GM18861 (cell line): ENCODE measurements around the gene FAU.

Experiments
- ATAC-seq: cut with Tn5 transposase; IDR thresholded peaks from one replicate; pipeline ENCODE4 v1.9.1; 2021; ENCODE audit not compliant: unreplicated experiment

Gene FAU

DNA sequence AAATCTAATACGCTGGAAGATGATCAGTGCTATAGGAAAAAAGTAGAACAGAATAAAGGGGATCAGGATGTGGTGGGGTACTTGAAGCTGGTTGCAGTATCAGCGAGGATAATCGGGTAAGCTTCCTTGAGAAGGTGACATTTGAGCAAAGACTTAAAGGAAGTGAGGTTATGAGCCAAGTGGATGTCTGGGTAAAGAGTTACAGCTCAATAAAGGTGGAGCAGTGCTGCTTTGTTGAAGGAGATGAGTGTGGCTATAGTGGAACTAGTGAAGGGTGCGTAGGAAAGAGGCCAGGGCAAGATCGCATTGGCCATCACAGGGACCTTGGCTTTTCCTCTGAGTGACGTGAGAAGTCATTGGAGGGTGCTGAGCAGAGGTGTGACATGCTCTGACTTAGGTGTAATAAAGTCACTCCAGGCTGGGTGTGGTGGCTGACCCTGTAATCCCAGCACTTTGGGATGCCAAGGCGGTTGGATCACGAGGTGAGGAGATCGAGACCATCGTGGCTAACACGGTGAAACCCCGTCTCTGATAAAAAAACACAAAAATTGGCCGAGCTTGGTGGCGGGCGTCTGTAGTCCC lies 14.7 kb upstream of the FAU start:
- ATAC-seq, result no peak

DNA sequence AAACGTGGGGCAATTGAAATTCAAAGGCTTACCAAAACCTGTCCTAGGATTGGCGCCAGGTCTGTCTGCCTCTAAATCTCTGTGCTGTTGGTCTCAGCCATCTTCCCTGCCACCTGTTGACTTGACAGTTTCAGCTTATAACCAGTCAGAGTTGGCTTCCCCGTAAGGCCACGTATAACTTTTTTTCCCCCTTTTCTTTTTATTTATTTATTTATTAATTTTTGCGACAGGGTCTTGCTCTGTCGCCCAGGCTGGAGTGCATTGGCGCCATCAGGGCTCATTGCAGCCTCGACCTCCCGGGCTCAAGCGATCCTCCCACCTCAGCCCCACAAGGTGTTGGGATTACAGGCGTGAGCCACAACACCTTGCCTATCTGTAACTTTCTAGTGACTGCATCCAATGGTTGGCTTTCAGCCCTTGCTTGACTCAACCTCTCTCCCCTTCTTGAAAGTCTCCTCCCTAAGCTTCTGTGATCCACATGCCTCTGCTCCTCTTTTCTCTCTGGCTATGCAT lies 13.8 kb upstream of the FAU start:
- ATAC-seq, result no peak

DNA sequence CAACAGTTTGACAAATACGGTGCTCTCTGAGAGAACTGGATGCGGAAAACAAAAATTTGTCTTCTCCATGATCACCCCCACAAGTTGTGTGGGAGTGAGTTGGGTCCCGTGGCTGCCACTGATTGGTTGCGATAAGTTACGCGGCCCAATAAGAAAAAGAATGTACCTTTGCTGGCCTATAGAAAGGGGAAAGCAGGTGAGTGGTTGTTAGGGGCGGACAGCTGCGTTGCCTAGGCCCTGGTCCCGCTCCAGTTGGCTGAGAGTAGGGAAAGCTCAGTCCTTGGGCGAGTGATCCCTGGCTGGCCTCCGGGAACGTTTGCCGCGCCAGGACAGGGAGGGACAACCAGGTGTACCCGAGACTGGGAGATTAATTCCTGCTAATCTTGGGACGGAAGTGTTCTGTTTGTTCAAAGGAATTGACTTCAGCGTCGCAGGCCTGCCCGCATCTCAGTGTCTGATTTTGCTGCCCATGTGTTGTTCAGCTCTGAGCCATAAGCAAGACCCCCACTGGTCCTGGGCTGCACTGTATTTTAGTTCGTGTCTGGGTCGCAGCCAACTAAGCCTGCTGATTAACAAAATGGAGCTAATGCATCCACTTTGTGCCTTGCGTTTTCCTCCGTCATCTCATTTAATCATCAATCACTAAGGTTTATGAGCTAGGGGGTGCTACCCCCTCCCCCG lies 13.2 kb upstream of the FAU start:
- ATAC-seq, result peak; percentile 60

DNA sequence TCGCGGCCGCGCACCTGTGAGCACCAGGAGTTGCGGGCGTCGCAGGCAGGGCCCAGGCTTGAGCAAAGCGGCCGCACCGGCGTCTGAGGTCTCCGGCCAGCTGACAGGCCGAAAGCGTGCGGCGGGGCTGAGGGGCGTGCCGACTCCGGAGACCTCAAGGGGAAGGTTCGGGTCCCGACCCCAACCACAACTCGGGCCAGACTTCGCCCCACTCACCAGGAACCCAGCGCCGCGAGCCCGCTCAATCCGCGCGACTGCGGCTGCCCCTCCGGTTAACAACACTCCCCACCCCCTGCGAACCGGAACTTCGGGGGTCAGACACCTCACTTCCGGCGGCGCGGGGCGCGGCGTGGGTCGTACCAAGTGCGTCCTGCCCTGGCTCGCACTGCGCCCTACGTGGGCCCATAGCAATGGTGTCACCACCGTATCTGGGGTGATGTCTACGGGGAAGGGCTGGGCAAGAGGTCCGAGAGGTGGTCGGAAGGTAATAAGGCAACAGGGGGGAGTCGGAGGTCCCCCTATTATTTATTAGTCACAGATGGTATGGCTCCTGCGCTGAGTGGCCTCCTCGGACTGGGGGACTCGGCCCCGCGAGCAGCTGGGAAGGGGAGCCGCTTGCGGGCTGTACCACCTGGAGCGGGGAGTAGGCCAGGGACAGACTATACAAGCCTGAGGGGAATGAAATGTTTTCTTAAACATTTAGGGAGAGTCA lies 12.5 kb upstream of the FAU start, which contains the start of gene SYVN1:
SYVN1 (minus strand) TSS at position 280 of the 712 bp plus-strand sequence. CDS start 918 bp downstream, outside the sequence.
- ATAC-seq, result peak; percentile 40

DNA sequence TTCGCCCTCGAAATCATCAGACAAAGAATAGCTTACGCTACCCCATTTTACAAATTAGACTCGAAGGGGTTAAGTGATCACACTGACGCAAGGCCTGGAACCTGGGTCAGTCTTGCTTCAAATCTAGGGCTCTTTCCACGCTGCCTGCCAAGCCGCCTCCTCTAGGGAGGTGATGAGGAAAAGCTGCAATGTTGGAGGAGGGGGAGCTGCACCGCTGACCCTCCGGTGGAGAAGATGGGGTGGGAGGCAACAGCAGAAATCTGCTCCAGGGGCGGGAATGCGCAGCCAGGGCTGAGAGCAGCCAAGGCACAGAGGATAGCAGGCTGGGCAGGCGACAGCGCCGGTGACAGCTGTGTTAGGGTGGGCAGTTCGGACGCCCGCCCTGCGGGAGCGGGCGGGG lies 11.8 kb upstream of the FAU start:
- no peak for ATAC-seq

DNA sequence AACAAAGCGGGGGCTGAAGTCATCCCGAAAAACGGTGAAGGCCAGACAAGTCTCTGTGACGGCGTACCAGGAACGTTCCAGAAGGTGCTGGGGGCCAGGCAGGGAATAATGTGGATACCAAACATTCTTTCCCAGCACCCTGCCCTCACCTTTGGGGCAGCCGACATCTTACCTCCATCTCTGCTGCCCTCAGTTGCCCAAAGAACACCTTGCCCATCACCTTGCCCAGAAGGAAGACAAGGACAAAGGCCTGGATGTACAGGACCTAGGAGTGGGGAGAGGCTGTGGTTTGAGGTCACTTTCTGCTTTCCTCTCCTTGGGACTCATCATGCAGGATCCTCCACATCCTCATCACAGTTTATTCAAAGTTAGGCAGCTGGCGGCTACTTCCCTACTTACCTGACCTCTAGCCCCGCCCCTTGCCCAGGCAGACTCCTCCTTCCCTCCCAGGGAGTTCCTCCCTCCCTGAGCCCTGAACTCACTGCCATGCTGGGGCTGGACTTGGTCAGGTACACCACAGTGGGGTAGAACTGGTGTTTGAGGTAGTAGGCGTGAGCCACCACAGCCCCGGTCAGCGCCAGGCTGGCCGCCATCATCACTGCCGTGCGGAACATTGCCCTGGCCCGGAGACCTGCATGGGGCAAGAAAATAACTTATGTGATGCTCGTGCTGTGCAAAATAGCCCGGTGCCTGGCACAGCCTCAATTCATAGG lies 11.2 kb upstream of the FAU start:
- ATAC-seq, result no peak

DNA sequence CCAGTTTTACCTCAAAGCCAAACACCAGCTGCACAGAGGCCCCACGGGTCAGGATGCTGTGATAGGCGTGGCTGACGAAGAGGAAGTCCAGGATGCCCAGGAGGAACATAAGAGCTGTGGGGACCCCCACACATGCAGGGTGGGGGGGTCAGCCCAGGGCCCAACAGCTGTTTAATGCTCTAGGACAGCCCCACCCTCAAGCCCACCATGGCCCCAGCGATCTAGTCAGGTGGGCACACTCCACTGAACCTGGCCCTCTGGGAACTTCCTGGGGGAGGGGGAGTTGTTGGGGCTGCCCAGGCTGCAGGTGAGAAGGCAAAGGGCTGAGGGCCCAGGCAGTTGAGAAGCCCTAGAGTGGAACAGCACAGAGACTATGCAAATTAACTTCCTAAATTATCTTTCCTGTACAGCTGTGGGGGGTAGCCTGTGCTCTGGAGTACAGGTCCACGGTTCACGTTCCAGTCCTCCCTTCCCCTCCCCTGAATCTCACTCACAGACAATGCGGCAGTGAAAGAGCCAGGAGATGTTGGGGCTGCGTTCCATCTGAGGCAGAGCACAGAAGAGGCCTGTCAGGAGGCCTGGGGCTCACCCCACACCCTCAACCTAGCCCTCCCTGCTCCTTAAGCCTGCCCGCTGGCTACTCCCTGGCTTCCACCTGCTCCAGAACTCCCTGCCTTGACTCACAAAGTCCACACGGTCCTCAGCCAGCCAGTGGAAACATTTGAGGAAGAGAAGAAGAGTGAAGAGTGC lies 10.5 kb upstream of the FAU start:
- ATAC-seq, result peak; percentile 35

DNA sequence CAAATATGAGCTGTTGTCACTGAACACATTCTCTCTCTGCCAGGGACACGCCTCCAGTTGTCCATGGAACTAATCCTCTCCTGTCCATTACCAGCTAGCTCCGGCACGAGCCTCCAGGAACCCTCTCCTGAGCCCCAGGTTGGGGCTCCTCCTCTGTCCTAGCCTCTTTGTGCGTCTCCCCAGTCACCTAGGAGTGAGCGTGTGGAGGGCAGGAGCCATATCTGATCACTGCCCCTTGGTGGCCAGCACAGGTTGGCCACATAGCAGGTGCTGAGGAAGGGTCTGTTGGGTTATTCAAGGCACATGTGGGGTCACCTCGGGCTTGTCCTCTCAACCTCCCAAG lies 9.9 kb upstream of the FAU start:
- no peak for ATAC-seq

DNA sequence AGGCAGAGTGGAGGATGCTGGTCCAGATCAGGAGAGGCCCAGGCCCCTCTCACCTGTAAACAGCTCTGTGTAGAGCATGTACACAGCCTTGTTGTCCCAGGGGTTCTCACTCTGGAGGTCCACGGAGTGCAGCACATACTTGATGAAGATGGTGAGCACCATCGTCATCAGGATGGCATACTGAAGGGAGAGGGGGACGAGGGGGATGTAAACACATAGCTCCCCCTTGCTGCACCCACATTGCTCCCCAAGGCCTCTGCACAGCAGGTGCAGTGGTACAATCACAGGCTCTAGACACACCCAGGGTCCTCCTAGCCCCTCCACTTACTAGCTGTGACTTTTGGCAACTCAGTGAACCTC lies 9.5 kb upstream of the FAU start:
- ATAC-seq, result no peak

DNA sequence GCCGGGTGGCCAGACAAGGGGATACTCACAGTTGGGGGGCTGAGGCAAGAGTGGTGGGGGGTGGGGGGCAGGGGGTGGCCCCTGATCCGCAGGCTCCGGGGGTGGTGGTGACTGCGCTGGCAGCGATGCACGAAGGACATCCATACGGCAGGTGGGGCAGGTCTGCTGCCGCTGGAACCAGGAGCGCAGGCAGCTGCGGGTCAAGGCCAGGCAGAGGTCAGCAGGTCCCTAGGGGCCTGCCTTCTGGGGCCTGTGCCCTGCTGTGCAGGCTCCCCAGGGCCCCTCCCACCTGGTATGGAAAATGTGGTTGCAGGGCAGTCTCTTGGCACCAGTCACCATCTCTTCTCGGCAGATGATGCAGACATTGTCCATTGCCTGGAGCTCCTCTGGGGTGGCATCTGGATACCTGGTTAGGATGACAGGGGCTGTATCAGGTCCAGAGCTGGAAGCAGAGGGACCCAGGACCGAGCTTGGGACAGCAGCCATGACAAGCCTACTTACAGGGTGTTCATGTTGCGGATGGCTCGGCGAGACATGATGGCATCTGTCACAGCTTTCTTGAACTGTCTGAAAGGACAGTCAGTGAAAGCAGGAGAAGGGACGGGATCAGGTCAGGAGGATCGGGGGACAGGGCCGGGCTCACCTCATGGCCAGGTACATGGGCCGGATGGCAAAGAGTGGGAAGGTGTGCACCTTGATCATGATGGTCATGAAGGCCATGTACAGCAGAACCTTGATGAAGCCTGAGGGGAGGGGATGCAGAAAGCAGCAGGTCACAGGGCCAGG lies 8.9 kb upstream of the FAU start:
- no peak for ATAC-seq

DNA sequence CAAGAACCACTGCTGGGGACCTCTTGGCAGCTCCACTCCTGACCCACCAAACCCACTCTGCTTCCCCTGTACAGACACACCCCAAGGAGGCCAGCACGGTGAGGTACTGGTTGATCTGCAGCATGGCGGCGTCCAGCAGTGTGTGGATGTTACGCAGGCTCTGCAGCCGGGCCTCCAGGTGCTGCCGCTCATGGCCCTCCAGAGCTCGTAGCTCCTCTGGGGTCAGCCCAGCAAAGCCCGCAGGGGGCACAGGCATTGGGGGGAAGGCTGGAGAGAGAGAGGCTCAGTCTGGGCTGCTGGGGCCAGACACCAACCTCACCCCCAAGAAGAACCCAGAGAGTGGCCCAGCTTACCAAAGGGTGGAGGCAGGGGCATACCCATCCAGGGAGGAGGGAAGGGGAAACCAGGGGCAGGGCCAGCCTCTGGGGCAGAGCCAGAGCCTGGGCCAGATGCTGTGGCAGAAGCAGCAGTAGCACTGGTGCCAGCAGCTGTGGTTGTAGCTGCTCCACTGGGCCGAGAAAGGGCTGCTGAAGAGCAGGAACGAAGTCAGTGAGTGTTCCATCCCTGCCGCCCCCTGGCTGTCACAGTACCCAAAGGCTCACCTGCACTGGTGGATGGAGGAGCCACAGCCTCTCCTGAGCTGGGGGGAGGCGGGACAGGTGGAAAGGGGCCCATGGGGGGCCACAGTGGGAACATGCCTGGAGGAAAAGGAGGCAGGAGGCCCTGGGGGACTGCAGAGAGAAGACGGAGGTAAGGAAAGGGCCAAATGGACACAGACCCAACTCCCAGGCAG lies 7.9 kb upstream of the FAU start:
- ATAC-seq, result no peak

DNA sequence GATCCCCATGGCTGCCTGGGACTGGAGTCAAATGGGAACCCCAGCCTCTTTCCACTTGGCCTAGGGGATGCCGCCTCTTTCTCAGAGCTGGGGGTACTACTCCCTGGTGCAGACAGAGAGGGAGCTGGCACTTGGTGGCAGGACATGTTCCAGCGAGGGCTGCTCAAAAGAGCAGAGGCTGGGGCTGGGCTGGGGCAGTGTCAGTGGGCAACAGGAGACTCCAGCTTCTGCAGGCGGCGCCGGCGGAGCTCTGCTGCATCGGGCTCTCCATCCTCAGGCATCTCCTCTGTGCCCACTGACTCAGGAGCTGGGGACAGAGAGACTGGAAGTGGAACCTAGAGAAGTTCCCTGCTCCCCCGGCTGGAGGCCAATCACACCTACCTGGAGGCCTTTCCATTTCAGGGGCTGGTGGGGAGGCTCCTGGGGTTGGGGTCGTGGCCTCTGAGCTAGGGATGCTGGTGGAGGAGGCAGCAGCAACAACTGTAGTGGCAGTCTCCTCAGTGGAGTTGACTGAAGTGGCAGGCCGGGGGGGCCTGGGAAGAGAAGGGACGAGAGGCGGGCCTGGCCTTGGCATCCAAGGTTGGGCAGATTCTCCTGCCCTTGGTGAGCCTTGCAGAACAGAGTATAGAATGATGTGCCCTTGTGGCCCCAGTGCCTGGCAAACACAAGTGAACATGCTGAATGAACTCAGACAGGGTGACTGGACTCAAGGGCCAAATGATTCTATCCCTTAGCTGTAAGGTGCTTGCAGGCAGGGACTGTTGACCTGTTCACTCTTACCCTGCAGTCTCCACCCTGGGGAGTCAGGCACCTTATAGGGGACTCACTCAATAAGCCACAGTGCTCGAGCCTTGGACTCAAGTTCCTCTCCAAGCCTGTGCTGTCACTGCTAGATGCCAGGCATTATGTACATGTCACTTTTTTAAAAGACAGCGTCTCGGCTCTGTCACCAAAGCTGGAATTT lies 6.5 kb upstream of the FAU start:
- no peak for ATAC-seq

DNA sequence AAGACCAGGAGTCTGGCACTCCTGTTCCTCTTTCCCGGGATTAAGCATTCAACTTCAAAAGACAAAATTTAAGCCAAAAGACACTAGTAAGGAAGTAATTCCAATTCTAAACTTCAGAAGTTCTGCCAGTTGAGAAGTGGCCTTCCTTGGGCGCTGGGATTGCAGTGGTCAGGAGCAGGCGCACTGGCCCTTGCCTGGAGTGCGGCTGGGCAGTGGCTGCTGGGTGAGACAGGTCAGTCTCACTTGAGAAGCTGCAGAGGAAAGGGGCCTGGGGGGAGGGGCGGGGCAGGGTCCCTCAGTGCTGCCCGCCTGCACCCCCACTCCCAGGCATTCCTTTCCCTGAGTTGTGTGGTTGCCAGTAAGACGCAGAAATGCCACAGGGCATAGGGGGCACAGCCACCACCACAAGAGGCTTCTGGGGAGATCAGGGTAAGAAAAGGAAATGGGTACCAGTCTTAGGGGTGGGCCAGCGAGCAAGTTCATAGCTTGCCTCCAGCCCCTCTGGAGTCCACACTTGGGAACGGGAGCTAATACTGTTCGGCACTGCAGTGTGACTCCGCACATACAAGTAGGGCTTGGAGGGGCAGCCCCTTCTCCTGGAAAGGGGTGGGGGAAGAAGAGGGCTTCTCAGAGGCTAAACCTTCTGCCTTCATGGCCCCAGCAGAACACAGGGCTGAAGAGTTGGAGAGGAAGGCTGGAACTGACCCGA lies 5.7 kb upstream of the FAU start:
- no peak for ATAC-seq

DNA sequence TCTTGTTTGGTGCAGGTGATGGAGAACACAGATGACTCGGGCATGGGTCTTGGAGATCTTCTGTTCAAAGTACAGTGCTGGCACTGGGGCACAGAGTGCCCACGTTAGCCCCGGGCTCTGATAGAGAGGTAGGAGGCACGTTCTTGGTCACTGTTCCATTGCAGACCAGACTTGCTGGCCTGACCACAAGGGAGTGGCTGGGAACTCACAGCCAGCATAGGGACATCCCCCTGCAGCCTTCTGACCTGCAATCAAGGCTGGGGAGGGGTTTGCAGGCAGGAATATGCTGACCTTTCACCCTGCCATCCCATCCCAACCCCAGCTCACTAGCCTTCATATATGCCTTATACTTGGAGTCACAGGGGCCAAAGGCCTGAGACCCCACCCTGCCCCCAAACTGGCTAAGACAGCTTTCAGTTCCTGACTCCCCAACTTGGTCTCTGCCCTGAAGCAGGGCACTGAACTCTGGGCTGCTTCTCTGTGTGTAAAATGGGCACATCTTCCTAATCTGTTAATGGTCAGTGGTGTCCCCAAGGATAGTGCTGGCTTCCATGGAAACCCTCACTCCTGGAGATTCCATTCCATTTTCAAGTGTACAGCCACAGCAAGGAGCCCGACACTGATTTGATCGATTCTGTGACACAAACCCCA lies 4.8 kb upstream of the FAU start:
- no peak for ATAC-seq

DNA sequence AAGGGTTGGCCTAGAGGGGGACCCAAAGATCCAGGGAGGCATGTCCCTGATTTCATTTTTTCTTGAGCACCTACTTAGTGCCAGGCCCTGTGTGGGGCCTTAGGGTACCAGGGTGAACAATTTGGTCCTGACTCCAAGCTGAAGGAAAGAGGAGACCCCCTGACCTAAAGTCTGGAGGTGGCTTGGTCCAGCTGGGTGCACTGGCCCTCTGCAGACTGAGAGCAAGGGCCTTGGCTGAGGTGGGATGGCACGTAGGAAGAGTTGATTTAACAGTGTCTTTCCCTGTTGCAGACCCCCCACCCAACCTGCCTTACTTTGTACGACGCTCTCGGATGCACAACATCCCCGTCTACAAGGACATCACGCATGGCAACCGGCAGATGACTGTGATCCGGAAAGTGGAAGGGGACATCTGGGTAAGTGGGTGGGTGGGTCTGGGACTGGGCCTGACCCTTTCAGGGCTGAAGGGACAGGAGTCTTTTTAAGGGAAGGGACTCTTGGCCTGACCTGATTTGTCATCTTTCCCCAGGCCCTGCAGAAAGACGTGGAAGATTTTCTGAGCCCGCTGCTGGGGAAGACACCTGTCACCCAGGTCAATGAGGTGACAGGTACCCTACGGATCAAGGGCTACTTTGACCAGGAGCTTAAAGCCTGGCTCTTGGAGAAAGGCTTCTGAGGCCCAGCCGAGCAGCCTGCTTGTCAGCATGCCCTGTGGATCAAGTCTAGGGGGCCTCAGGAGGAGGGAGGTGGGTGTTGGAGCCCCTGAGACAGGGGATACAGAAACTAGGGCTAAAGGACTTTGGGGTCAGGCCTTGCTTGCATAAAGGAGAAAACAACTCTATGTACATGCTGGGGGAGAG lies 3.5 kb upstream of the FAU start:
- ATAC-seq, result no peak

DNA sequence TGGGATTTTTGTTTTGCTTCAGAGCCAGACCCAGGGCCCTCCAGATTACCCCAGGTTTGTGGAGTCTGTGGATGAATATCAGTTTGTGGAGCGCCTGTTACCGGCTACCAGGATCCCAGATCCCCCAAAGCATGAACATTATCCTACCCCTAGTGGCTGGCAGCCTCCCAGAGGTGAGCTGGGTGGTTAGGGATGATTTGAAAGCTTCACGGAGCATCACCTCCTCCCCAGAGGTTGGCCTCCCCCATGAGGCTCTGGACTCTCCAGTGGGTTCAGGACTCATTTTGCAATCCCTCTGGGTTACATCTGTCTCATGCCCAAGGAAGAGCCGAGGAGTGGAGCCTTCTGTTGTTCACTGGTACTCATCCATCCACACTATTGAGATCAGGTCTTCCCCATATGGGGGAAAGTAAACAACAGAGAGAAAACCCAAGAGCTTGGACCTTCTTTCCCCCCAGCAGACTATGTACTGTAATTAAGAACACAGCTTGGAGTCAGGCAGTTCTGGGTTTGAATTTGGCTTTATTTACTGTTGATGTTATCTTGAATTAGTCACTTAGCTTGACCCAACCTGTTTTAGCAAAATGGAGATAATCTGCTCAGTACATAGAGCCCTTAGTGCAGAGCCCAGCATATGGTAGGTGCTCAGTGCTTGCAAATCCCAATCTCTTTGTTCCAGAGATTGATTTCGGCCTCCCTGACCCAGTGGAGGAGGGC lies 2.7 kb upstream of the FAU start:
- ATAC-seq, result no peak
